ENCODE results near the gene FECH. TPM values are rescaled to one million over a fixed set of nuclear protein-coding genes. Genes with fewer than 3 reads are reported as not detected.

Gene FECH
- total and polyA plus RNA-seq, 9 of the 15 experiments (the other 6 are each of a cell fraction or from before 2014, with no cell fraction given) = 19.8 to 170 (median 56.8) TPM

GRCh38 chr18:57579934-57580333, 6.6 kb downstream of the FECH start:
- TF ChIP-seq SMARCC2 (IDR thresholded peaks at IDR 0.05; ENCODE audit: low read depth) (no peak), NR0B1 (IDR thresholded peaks at IDR 0.05; ENCODE audit: partially characterized antibody) (no peak), THAP7 (CRISPR knock-in tag; IDR thresholded peaks at IDR 0.05) (no peak)
- Histone ChIP-seq H3K4me3 (no peak overlapping the region), H3K9me3 (replicated peaks; ENCODE audit: control insufficient read depth, insufficient read depth, low read depth, low read length) (no peaks in the 10 kb centered on the region), H4K20me1 (replicated peaks; ENCODE audit: control insufficient read depth, insufficient read depth, low read length) (0 out of 2 replicates have a peak, but pooled peaks cover 3% of the 10 kb centered on the region), H3K36me3 (ENCODE audit: control insufficient read depth, insufficient read depth, low read length) (peaks cover 69% of the 10 kb centered on the region), H3K9me1 (ENCODE audit: control insufficient read depth, insufficient read depth, low read length) (peaks cover 4% of the 10 kb centered on the region), H3K27me3 (ENCODE audit: control insufficient read depth in 2 of 2, insufficient read depth in 2 of 2, low read length in 2 of 2) (no peaks in the 10 kb centered on the region), H3K4me2 (ENCODE audit: insufficient read depth, low read length) (no peak overlapping the region), H2AFZ (ENCODE audit: low read depth, low read length) (no peak overlapping the region), H3K79me2 (ENCODE audit: control insufficient read depth, insufficient read depth, low read length) (peaks cover 60% of the 10 kb centered on the region), H3K4me1 (replicated peaks in 1 of 2; ENCODE audit: control insufficient read depth in 2 of 2, insufficient read depth in 2 of 2, low read length in 2 of 2) (peaks cover 13 to 14% of the 10 kb centered on the region in 2 experiments; a peak in 4 of 5 replicates), H3K9ac (ENCODE audit: insufficient read depth in 1 of 2, low read depth in 2 of 2, low read length in 2 of 2) (no peak overlapping the region), H3K27ac (ENCODE audit: extremely low read depth, low read depth, low read length) (no peak overlapping the region)
- ATAC-seq (no peak), FAIRE-seq (no peak), DNase-seq (ENCODE audit: extremely low read depth in 1 of 4, low spot score in 3 of 4) (no peak)
- BruUV-seq (replicated peaks) = no TSS peak
- ChIA-PET POLR2A (interaction anchor here (0.7 to 1.3 kb wide), 2 partner anchors 8 to 444 kb away, joined by 3 read pairs; no protein-coding TSS in a partner anchor), CTCF (ENCODE audit: low intra/inter-chr PET ratio) (no interaction called here)
- in situ Hi-C loops (cut with MboI) (no loop called here), intact Hi-C loops (cut with micrococcal nuclease) (no loop called here)
- 96% methylated on average over 3 of the region's 5 CpGs for WGBS (ENCODE audit: insufficient coverage, low coverage, missing lambda C conversion rate)

- Histone ChIP-seq H3K4me2 (ENCODE audit: insufficient read depth, low read length) (no peak overlapping the region), H3K27me3 (ENCODE audit: control insufficient read depth in 2 of 2, insufficient read depth in 2 of 2, low read length in 2 of 2) (no peaks in the 10 kb centered on the region), H3K79me2 (ENCODE audit: control insufficient read depth, insufficient read depth, low read length) (peaks cover 26% of the 10 kb centered on the region), H3K27ac (ENCODE audit: extremely low read depth, low read depth, low read length) (no peak overlapping the region), H3K9me1 (ENCODE audit: control insufficient read depth, insufficient read depth, low read length) (peaks cover under 1% of the 10 kb centered on the region), H3K9me3 (replicated peaks; ENCODE audit: control insufficient read depth, insufficient read depth, low read depth, low read length) (no peaks in the 10 kb centered on the region), H4K20me1 (replicated peaks; ENCODE audit: control insufficient read depth, insufficient read depth, low read length) (no peaks in the 10 kb centered on the region), H3K9ac (ENCODE audit: insufficient read depth in 1 of 2, low read depth in 2 of 2, low read length in 2 of 2) (no peak overlapping the region), H3K36me3 (ENCODE audit: control insufficient read depth, insufficient read depth, low read length) (peaks cover 87% of the 10 kb centered on the region), H2AFZ (ENCODE audit: low read depth, low read length) (no peak overlapping the region), H3K4me3 (no peak overlapping the region), H3K4me1 (replicated peaks in 1 of 2; ENCODE audit: control insufficient read depth in 2 of 2, insufficient read depth in 2 of 2, low read length in 2 of 2) (peaks cover under 1 to 5% of the 10 kb centered on the region in 2 experiments; a peak in 3 of 5 replicates)
- POLR2A ChIA-PET = no interaction called here
- FAIRE-seq (no peak), ATAC-seq (no peak), DNase-seq (ENCODE audit: extremely low read depth in 1 of 4, low spot score in 3 of 4) (no peak)
- WGBS (ENCODE audit: insufficient coverage, low coverage, missing lambda C conversion rate) = 75% methylated on average over 6 of the region's 6 CpGs
- in situ Hi-C loops (cut with MboI) (no loop called here), intact Hi-C loops (cut with micrococcal nuclease) (no loop called here)
- BruUV-seq (replicated peaks) = no TSS peak
- CTCF ChIA-PET (ENCODE audit: low intra/inter-chr PET ratio) = no interaction called here
- no peak for TF ChIP-seq RUNX1 (IDR thresholded peaks at IDR 0.05; ENCODE audit: low read depth)
- TF ChIP-seq MITF (IDR thresholded peaks at IDR 0.05) = no peak
- no peak for TF ChIP-seq ZBTB34 (CRISPR knock-in tag; IDR thresholded peaks at IDR 0.05)
- no peak for TF ChIP-seq HNRNPLL (IDR thresholded peaks at IDR 0.05; ENCODE audit: low read depth, low read length, poor library complexity, severe bottlenecking)
- no peak for TF ChIP-seq RBM15 (IDR thresholded peaks at IDR 0.05; ENCODE audit: insufficient read depth, low read length)
- no peak for TF ChIP-seq SP1 (CRISPR knock-in tag; IDR thresholded peaks at IDR 0.05)
Observed at GRCh38 chr18:57576316-57576715, 10.2 kb downstream of the FECH start.
